H1 (cell line): ENCODE data around the gene TMEM39A.

Experiments
- MAFK ChIP-seq: IDR thresholded peaks from 2 replicates; pipeline ENCODE4 v1.6.1; 2012; ENCODE audit warnings: low read depth, mild to moderate bottlenecking, improper control_type of control experiment, low read length
- YY1 ChIP-seq: IDR thresholded peaks from 2 replicates; pipeline ENCODE4 v1.6.1; 2011; ENCODE audit warnings: low read depth, mild to moderate bottlenecking, low read length
- TF ChIP-seq, protein P1 (sequence below): IDR thresholded peaks from 2 replicates; pipeline ENCODE4 v1.6.1; 2012; ENCODE audit warnings: low read length, inconsistent platforms
- TF ChIP-seq, protein P2 (sequence below), 3 experiments: IDR thresholded peaks; 1 replicate in 2 of 3; 2 replicates in 1 of 3; pipeline versions ENCODE4 v1.5.1 to v1.6.1; 2011; ENCODE audit warnings: low read length in 3 of 3, mild to moderate bottlenecking in 3 of 3, inconsistent platforms in 2 of 3, low read depth in 1 of 3, moderate library complexity in 1 of 3; ENCODE audit not compliant: insufficient read depth in 1 of 3; ENCODE audit errors: control extremely low read depth in 1 of 3

DNA sequence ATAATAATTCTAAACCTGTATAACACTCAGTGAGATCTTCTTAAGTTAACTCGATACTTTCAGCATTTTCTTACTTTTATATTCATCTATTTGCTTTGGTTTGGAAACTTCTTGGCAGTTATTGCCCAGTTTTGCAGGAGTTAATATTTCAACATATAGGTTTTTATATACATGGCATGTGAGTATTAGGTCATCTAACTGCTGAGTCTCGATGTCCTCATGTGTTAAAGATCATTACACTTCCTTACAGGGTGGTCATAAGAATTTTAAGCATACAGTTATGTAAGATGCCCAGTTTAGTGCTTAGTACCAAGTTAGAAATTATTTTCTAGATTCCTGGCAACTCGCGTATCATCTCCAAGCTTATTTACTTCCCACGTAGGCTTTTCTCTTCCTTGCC lies 62.9 kb downstream of the TMEM39A start:
- no peak for TF ChIP-seq MAFK
- TF ChIP-seq, protein P1, sequence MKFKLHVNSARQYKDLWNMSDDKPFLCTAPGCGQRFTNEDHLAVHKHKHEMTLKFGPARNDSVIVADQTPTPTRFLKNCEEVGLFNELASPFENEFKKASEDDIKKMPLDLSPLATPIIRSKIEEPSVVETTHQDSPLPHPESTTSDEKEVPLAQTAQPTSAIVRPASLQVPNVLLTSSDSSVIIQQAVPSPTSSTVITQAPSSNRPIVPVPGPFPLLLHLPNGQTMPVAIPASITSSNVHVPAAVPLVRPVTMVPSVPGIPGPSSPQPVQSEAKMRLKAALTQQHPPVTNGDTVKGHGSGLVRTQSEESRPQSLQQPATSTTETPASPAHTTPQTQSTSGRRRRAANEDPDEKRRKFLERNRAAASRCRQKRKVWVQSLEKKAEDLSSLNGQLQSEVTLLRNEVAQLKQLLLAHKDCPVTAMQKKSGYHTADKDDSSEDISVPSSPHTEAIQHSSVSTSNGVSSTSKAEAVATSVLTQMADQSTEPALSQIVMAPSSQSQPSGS, result no peak
- no peak for TF ChIP-seq YY1
- TF ChIP-seq, protein P2, sequence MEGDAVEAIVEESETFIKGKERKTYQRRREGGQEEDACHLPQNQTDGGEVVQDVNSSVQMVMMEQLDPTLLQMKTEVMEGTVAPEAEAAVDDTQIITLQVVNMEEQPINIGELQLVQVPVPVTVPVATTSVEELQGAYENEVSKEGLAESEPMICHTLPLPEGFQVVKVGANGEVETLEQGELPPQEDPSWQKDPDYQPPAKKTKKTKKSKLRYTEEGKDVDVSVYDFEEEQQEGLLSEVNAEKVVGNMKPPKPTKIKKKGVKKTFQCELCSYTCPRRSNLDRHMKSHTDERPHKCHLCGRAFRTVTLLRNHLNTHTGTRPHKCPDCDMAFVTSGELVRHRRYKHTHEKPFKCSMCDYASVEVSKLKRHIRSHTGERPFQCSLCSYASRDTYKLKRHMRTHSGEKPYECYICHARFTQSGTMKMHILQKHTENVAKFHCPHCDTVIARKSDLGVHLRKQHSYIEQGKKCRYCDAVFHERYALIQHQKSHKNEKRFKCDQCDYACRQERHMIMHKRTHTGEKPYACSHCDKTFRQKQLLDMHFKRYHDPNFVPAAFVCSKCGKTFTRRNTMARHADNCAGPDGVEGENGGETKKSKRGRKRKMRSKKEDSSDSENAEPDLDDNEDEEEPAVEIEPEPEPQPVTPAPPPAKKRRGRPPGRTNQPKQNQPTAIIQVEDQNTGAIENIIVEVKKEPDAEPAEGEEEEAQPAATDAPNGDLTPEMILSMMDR (IDR thresholded peaks at IDR 0.05; ENCODE audit: control extremely low read depth in 1 of 3, insufficient read depth in 1 of 3, low read depth in 1 of 3, low read length in 3 of 3), result no peak
